HG03139 (cell line): ENCODE data around the gene MRPS10.
"Not testable (repeated sequence)": the region's sequence is repeated elsewhere in the genome, so short reads cannot be mapped to it uniquely, and the experiment has no call there.

ENCODE experiments used
- ATAC-seq: cut with Tn5 transposase; IDR thresholded peaks from one replicate; pipeline ENCODE4 v1.9.1; 2021; ENCODE audit not compliant: unreplicated experiment

Gene MRPS10

DNA sequence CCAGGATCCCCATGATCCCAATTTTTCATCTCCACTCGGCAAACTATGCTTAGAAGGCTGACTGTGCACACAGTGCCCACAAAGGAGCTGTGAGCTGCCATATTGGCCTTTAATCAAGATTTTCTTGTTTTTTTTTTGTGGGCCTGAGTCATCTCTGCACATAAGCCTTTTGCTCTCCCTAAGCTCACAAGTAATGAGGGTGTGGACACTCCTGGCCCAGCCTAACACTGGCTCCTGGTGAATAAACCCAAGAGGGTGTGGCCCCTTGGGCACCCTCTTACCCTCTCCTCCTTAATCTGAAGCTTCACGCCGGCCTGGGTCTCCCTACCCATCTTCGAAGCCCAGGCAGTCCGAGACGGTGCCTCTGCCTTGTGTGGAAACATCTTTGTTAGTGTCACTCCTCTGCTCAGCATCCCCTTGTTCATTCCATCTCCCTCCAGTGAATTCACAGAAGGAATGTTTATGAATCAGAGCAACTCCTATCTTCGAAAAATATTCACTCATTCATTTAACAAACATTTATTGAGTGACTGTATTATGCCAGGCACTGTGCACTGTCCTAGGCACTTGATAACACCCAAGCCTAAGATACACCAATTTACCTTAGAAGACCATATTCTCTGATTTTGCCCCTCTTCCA, 22.2 kb upstream of the MRPS10 start:
- ATAC-seq, result no peak

DNA sequence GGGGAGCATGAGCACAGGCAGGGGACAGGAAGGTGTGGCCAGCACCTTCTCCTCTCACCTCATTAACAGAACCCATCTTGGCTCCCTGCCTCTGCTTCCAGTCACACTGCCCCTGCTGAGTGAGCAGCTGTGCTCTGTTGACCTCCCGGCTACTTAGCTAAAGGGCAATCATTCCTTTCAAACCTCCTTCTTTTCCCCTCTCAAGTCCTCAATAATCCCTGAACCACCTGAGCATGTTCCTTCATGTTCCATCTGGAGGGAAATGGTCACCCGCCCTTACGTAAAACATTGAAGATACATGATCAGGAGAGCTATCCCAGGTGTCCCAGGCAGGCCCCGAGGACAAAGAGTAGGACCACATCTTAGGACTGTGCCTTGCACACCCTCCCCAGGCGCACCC, 21.7 kb upstream of the MRPS10 start:
- ATAC-seq, result no peak

DNA sequence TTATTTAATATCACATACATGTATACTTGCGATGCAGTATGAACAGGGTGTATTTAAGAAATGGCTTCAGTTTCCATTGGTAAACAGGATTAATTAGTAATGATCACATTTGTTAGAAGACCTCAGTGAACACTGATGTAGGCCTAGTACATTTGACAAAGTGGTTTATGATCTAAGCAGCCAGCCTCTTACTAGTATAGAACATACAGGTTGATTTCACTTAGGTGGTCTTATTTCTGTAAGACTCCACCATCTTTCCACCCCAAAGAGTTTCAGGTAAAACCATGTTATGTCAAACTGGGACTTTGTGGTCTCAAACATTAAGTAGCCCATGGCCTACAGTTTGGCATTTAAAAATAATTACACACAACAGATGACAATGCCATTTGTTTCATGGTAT, 20.2 kb upstream of the MRPS10 start:
- no peak for ATAC-seq

GRCh38 chr6:42236682-42237473, 19.2 kb upstream of the MRPS10 start:
- no peak for ATAC-seq

DNA sequence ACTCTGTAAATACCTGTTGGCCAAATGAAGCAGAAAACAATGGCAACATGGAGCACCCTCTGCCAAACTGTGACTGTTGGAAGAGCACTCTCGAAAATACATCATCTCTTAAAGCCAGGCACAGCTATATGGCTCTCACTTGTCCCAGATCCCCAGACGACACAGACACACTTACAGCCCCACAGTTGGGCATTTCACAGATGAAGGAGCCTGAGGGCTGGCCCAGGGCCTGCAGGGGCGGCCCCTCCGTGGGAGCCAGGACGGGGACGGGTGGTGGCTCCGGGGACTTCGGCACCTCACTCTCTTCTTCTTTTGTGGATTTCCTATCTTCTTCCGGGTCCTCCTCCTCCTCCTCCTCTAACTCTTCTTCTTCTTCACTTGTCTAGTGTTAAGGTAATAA, 18.4 kb upstream of the MRPS10 start:
- ATAC-seq, result no peak

DNA sequence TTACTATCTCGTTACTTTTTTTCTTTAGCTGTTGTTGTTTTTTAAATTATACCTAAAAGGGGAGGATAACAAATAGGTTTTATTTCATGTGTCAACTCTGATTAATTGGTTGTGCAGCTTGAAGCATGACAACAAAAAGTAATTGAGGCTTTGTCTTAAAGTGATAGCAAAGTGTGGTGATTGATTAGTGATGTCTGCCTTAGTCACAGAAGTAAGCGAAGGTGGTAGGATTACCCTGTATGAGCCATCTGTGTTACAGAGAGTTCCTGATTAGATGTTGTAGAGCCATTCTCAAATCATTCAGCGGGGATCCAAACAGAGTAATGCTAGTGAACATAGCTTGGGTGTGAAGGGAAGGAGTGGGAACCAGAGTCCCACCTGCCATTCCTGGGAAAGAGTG, 14.4 kb upstream of the MRPS10 start:
- ATAC-seq, result no peak

DNA sequence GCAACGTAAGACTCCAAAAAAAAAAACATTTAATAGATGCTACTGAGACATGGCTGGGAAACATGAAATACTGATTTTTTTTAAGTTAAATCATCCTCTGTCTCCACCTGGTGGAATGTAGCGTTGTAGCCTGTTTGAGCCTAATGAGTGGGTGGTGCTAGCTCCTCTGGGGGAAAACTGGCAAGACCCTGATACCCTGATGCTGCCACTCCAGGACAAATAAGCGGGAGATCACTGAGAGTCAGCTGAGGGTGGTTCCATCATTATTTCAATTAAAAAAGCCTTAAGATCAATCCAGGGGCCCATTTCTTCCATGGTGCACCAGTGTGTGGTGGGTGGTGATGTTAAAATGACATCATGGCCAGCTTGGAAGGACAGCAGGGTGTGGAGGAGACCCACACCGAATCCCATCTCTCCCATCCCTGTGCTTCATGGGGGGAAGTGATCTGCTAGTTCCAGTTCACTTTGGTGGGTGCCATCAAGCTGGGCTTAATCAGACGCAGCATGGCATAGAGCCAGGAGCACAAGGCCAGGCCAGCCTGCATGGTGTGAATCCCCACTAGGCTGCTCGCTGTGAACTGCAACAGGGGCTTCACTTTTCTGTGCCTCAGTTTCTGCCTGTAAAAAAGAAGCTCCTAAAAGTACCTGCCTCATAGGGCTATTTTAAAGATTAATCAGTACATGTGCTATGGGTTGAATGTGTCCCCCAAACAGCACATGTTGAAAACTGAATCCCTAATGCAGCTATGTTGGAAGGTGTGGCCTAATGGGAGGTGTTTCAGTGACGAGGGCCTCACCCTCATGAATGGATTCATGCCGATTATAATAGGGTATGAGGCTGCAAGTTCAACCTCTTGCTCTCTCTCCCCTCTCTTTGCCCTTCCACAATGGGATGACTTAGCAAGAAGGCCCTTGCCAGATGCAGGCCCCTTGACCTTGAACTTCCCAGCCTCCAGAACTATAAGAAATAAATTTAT, 13.0 kb upstream of the MRPS10 start:
- no peak for ATAC-seq

GRCh38 chr6:42229506-42230119, 12.0 kb upstream of the MRPS10 start:
- ATAC-seq, result no peak

- no peak for ATAC-seq
Observed at GRCh38 chr6:42228305-42228704, 10.6 kb upstream of the MRPS10 start.

- no peak for ATAC-seq
Observed at GRCh38 chr6:42227173-42227850, 9.7 kb upstream of the MRPS10 start.

DNA sequence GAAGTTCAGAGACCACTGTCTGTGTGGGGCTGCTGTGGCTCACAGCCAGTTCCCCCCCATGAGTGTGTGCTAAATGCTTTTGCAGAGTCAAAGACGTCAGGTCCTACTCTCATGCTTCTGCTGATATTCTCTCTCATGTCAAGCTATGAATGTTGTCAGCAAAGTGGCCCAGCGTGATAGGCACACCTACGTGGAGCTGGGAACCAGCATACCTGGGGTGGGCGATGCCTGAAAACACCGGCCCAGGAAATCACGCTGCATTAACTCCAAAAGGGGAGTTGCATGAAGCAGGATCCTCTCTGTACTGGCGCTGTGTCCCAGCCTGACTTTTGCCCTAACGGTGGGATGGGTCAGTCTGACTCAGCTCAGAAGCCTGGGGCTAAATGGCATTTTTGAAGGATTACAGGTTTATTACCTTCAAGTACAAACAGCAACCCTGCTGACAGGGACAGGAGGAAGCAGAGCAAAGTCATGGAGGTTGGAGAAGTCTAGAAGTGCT, 9.0 kb upstream of the MRPS10 start:
- ATAC-seq, result no peak

- ATAC-seq, result no peak
Observed at GRCh38 chr6:42226161-42226611, 8.5 kb upstream of the MRPS10 start.

DNA sequence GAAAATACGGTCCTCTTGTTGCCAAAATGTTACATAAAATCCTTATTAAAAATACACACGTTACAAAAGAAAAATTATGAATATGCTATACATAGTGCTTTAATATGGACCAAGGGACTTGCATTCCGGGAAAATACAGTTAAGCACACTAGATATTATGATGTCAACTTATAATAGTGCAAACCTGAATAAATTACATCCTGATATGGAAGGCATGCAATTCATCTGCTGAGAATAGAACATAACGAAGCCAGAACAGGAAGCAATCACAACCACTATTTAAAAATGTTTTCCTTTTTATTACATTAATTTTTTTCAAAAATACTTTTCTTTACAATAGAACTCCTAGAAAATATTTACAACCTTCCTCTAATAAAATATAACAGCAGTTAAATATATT, 7.8 kb upstream of the MRPS10 start:
- ATAC-seq, result no peak

DNA sequence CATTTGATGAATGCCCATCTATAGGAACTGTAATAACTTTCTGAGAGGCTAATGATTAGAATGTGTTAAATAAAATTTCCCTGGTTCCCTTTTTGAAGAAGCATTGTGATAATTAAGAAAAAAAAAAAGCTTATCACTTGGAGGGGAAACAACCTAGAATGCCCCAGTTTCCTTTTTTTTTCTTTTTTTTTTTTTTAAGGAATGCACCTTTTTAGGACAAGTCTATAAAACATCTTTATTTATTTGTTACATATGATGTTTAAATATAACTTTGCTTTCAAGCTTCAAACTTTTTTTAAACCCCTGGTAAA, 7.3 kb upstream of the MRPS10 start:
- ATAC-seq, result no peak

DNA sequence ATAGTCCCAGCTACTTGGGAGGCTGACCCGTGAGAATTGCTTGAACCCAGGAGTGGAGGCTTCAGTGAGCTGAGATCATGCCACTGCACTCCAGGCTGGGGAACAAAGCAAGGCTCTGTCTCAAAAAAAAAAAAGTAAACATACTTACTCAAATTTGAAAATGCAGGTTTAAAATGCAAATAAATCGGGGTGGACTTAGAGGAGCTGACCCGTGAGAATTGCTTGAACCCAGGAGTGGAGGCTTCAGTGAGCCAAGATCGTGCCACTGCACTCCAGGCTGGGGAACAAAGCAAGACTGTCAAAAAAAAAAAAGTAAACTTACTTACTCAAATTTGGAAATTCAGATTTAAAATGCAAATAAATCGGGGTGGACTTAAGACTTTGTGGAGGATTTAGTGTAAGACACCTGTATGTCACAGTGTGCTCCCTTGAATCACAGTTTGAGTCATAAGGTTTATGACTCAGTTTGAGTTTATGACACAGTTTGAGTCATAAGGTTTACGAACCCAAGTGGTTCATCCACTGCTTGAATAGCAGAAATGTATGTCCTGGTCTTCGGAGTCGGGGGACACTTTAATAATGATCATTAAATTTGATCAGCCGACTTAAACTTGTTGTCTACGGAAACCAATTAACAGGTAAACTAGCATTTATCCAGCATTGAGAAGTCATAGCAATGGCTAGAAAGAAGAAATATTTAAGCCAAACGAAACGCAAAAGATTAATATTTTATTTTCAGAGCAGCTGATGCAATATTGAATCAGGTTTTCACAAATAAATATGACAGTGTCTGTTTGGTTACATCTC, 6.8 kb upstream of the MRPS10 start:
- peak; percentile 78 for ATAC-seq

- no peak for ATAC-seq
Observed at GRCh38 chr6:42222448-42222847, 4.8 kb upstream of the MRPS10 start.

DNA sequence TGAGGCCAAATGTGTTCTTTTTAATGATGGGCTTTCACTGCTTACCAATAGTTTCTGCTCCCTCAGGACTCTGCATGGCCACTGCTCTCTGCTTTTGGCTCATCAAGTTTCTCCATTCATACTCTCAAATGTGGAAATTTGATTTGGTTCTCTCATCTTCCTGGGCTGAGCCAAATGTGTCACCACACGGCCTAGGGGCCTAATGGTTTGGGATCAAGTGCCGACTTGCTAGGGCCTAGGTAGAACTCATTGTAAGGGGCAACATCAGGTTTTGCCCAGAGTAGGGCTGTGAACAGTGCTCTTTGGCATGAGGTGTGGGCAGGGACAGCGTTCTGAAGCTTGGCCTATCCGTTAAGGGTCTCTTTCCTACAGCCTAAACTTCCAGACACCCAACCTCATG, 3.9 kb upstream of the MRPS10 start:
- ATAC-seq, result no peak

- ATAC-seq, result no peak
Observed at GRCh38 chr6:42220807-42221206, 3.1 kb upstream of the MRPS10 start.

DNA sequence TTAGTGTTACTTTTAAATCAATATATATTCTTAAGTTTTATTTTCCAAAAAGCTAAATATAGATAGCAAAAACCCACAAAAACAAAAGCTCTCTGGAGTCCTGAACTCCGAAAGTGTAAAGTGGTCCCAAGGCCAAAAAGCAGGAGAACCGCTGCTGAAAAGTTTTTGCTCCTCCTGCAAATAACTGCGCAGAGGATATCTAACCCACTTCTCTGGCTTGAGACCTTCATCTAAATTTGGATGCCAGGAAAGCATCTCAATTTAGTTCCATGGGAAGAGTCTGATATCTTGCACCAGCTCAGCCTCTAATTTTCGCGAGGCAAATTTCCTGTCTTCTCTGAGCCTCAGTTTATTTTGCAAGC, 523 bp downstream of the MRPS10 start:
- no peak for ATAC-seq

DNA sequence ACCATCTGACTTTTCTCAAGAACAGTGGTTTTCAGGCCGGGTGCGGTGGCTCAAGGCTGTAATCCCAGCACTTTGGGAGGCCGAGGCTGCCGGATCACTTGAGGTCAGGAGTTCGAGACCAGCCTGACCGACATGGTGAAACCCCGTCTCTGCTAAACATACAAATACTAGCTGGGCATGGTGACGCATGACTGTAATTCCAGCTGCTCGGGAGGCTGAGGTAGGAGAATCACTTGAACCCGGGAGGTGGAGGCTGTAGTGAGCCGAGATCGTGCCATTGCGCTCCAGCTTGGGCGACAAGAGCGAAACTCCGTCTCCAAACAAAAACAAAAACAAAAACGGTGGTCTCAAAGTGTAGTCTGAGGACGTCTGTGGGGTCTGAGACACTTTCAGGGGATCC, 1.2 kb downstream of the MRPS10 start:
- ATAC-seq, result not testable (repeated sequence)
